ENCODE data around the gene OR7G2. TPM values are rescaled to one million over a fixed set of nuclear protein-coding genes. Genes with fewer than 3 reads are reported as not detected.
"Not testable (repeated sequence)": the region's sequence is repeated elsewhere in the genome, so short reads cannot be mapped to it uniquely, and the experiment has no call there.

OR7G2 gene

DNA sequence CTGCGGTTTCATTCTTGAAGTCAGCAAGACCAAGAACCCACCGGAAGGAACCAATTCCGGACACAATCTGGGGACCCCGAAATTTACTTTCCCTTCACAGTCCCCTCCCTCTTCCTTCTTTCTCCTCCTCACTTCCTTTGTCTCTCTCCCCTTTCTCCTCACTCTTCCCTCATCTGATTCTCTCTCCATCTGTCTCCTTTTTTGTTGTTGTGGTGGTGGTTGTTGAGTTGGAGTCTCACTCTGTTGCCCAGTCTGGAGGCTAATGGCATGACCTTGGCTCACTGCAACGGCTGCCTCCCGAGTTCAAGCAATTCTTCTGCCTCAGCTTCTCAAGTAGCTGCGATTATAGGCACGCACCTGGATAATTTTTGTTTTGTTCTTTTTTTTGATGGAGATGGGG lies 53.1 kb downstream of the OR7G2 start:
- H3K4ac ChIP-seq (ENCODE audit: low read depth in 1 of 2, low read length in 2 of 2): no peak overlapping the region
- no peak overlapping the region for H3K18ac ChIP-seq (ENCODE audit: low read depth in 1 of 2, low read length in 2 of 2)
- H2AFZ ChIP-seq (ENCODE audit: low read depth, low read length): no peak overlapping the region
- no peak overlapping the region for H2BK5ac ChIP-seq (ENCODE audit: low read depth, low read length, poor library complexity, severe bottlenecking)
- peaks cover 14% of the 10 kb centered on the region for H3K4me1 ChIP-seq (ENCODE audit: control insufficient read depth, insufficient read depth, low read depth, low read length)
- no peak overlapping the region for H3K9ac ChIP-seq (ENCODE audit: low read length)
- DNase-seq: no peak
- no peak overlapping the region for H4K91ac ChIP-seq (ENCODE audit: low read length)
- no peak overlapping the region for H2BK120ac ChIP-seq (ENCODE audit: low read depth, low read length)
- H2AK5ac ChIP-seq (ENCODE audit: low read length, severe bottlenecking): peak overlapping the region; percentile 45
- H3K4me3 ChIP-seq (ENCODE audit: insufficient read depth in 1 of 2, low read depth in 1 of 2, low read length in 2 of 2): no peak overlapping the region
- H3K23ac ChIP-seq (ENCODE audit: low read length in 2 of 2): no peak overlapping the region
- WGBS: 93% methylated on average over 7 of the region's 8 CpGs
- H3K14ac ChIP-seq (ENCODE audit: low read length in 2 of 2): no peak overlapping the region
- H3K79me1 ChIP-seq (replicated peaks; ENCODE audit: low read length, poor library complexity, severe bottlenecking): no peaks in the 10 kb centered on the region
- no peak overlapping the region for H3K4me2 ChIP-seq (ENCODE audit: low read length, poor library complexity, severe bottlenecking)
- no peak overlapping the region for H2BK12ac ChIP-seq (ENCODE audit: low read length in 2 of 2)
- no peak overlapping the region for H2BK15ac ChIP-seq (ENCODE audit: low read depth, poor library complexity, severe bottlenecking)
- no peaks in the 10 kb centered on the region for H3K27me3 ChIP-seq (ENCODE audit: control insufficient read depth in 1 of 2, insufficient read depth in 1 of 2, low read length in 2 of 2)
- peak overlapping the region; percentile 3 for H3K27ac ChIP-seq (ENCODE audit: low read length, poor library complexity, severe bottlenecking)
- H3K9me3 ChIP-seq (ENCODE audit: control insufficient read depth, low read length): no peaks in the 10 kb centered on the region
- no peaks in the 10 kb centered on the region for H3K36me3 ChIP-seq (ENCODE audit: control insufficient read depth in 1 of 2, insufficient read depth in 2 of 2, low read depth in 1 of 2, low read length in 2 of 2)
- no peak overlapping the region for H4K8ac ChIP-seq (ENCODE audit: low read length)

DNA sequence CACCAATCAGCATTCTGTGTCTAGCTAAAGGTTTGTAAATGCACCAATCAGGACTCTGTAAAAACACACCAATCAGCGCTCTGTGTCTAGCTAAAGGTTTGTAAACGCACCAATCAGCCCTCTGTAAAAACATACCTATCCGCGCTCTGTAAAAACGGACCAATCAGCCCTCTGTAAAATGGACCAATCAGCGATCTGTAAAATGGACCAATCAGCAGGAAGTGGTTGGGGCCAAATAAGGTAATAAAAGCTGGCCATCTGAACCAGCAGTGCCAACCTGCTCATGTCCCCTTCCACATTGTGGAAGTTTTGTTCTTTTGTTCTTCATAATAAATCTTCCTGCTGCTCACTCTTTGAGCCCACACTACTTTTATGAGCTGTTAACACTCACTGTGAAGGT lies 53.6 kb downstream of the OR7G2 start:
- H3K18ac ChIP-seq (ENCODE audit: low read depth in 1 of 2, low read length in 2 of 2); H2BK120ac ChIP-seq (ENCODE audit: low read depth, low read length); H2BK12ac ChIP-seq (ENCODE audit: low read length in 2 of 2); H3K4me3 ChIP-seq (ENCODE audit: insufficient read depth in 1 of 2, low read depth in 1 of 2, low read length in 2 of 2); H3K79me1 ChIP-seq (replicated peaks; ENCODE audit: low read length, poor library complexity, severe bottlenecking); H4K8ac ChIP-seq (ENCODE audit: low read length); H2AK5ac ChIP-seq (ENCODE audit: low read length, severe bottlenecking); DNase-seq; H3K36me3 ChIP-seq (ENCODE audit: control insufficient read depth in 1 of 2, insufficient read depth in 2 of 2, low read depth in 1 of 2, low read length in 2 of 2); H2BK5ac ChIP-seq (ENCODE audit: low read depth, low read length, poor library complexity, severe bottlenecking); H3K23ac ChIP-seq (ENCODE audit: low read length in 2 of 2); H3K27me3 ChIP-seq (ENCODE audit: control insufficient read depth in 1 of 2, insufficient read depth in 1 of 2, low read length in 2 of 2); H4K91ac ChIP-seq (ENCODE audit: low read length); H2BK15ac ChIP-seq (ENCODE audit: low read depth, poor library complexity, severe bottlenecking); H3K9ac ChIP-seq (ENCODE audit: low read length); H3K4ac ChIP-seq (ENCODE audit: low read depth in 1 of 2, low read length in 2 of 2); H3K14ac ChIP-seq (ENCODE audit: low read length in 2 of 2); H3K4me2 ChIP-seq (ENCODE audit: low read length, poor library complexity, severe bottlenecking); H2AFZ ChIP-seq (ENCODE audit: low read depth, low read length); H3K27ac ChIP-seq (ENCODE audit: low read length, poor library complexity, severe bottlenecking); H3K9me3 ChIP-seq (ENCODE audit: control insufficient read depth, low read length): not testable (repeated sequence)
- 88% methylated on average over 6 of the region's 6 CpGs for WGBS
- peaks cover 14% of the 10 kb centered on the region for H3K4me1 ChIP-seq (ENCODE audit: control insufficient read depth, insufficient read depth, low read depth, low read length)

DNA sequence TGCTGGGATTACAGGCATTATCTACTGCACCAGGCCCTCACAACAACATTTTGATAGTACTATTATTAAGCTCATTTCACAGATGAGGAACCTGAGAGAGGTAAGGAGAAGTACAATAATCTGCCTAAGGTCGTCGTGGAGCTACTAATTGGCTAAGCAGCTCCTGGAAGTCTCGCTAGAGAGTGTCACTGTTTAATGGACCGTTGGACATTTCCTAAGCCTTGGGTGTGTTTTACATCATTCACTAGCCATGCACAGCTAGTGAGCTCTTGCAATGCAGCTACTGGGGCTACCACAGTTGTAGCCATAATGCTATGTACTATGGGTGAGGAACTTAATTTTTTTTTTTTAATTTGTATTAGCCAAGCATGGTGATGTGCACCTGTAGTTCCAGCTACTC lies 54.4 kb downstream of the OR7G2 start:
- Histone ChIP-seq H2BK5ac (ENCODE audit: low read depth, low read length, poor library complexity, severe bottlenecking) (no peak overlapping the region), H3K14ac (ENCODE audit: low read length in 2 of 2) (no peak overlapping the region), H3K4me3 (ENCODE audit: insufficient read depth in 1 of 2, low read depth in 1 of 2, low read length in 2 of 2) (no peak overlapping the region), H2BK12ac (ENCODE audit: low read length in 2 of 2) (no peak overlapping the region), H3K4me1 (ENCODE audit: control insufficient read depth, insufficient read depth, low read depth, low read length) (peaks cover 14% of the 10 kb centered on the region), H2AK5ac (ENCODE audit: low read length, severe bottlenecking) (no peak overlapping the region), H3K9me3 (ENCODE audit: control insufficient read depth, low read length) (no peaks in the 10 kb centered on the region), H3K4ac (ENCODE audit: low read depth in 1 of 2, low read length in 2 of 2) (no peak overlapping the region), H3K27me3 (ENCODE audit: control insufficient read depth in 1 of 2, insufficient read depth in 1 of 2, low read length in 2 of 2) (no peaks in the 10 kb centered on the region), H3K36me3 (ENCODE audit: control insufficient read depth in 1 of 2, insufficient read depth in 2 of 2, low read depth in 1 of 2, low read length in 2 of 2) (no peaks in the 10 kb centered on the region), H3K9ac (ENCODE audit: low read length) (no peak overlapping the region), H3K27ac (ENCODE audit: low read length, poor library complexity, severe bottlenecking) (no peak overlapping the region), H2BK15ac (ENCODE audit: low read depth, poor library complexity, severe bottlenecking) (no peak overlapping the region), H2BK120ac (ENCODE audit: low read depth, low read length) (no peak overlapping the region), H4K91ac (ENCODE audit: low read length) (no peak overlapping the region), H3K79me1 (replicated peaks; ENCODE audit: low read length, poor library complexity, severe bottlenecking) (no peaks in the 10 kb centered on the region), H3K18ac (ENCODE audit: low read depth in 1 of 2, low read length in 2 of 2) (no peak overlapping the region), H4K8ac (ENCODE audit: low read length) (no peak overlapping the region), H3K4me2 (ENCODE audit: low read length, poor library complexity, severe bottlenecking) (no peak overlapping the region), H2AFZ (ENCODE audit: low read depth, low read length) (no peak overlapping the region), H3K23ac (ENCODE audit: low read length in 2 of 2) (no peak overlapping the region)
- WGBS: 81% methylated on average over 4 of the region's 4 CpGs
- DNase-seq: no peak

Small RNAs within 50 kb of the gene (small RNA-seq; reads per million reads assigned to genes)
- gene OR1M4P (ENCODE audit: low read depth): not detected

All from mesenchymal stem cell (in vitro differentiated cells and primary cell).